Keratinocyte (primary cell): ENCODE data around the gene ARRB1. TPM values are rescaled to one million over a fixed set of nuclear protein-coding genes. Genes with fewer than 3 reads are reported as not detected.
"Not testable (repeated sequence)": the region's sequence is repeated elsewhere in the genome, so short reads cannot be mapped to it uniquely, and the experiment has no call there.

Experiments
- DNase-seq: peaks from one replicate; pipeline ENCODE4 v3.0.0-alpha.2; 2011; ENCODE audit warnings: low read depth, missing footprints, low spot score
- FAIRE-seq: peaks from 2 replicates; lab custom pipeline; 2011; peaks lifted over from hg19 to GRCh38; lab: Jason Lieb, UNC
- H2AFZ ChIP-seq: 2 replicates; pipeline ENCODE4 v1.6.0; 2012; ENCODE audit warnings: low read length, control low read depth, inconsistent platforms; ENCODE audit not compliant: control insufficient read depth
- H3K27ac ChIP-seq: 2 replicates; pipeline ENCODE4 v1.5.1; 2011; ENCODE audit warnings: low read length; ENCODE audit not compliant: control insufficient read depth, insufficient read depth
- H3K27me3 ChIP-seq: 3 replicates; pipeline ENCODE4 v1.6.0; 2011; ENCODE audit warnings: low read length; ENCODE audit not compliant: control insufficient read depth, insufficient read depth; ENCODE audit errors: extremely low read depth
- H3K36me3 ChIP-seq, 2 experiments: 2 replicates in 1 of 2; 3 replicates in 1 of 2; pipeline ENCODE4 v1.5.1; 2011; ENCODE audit warnings: low read length in 2 of 2, mild to moderate bottlenecking in 1 of 2; ENCODE audit not compliant: control insufficient read depth in 2 of 2, insufficient read depth in 2 of 2; ENCODE audit errors: extremely low read depth in 1 of 2
- H3K4me1 ChIP-seq: 3 replicates; pipeline ENCODE4 v1.5.1; 2011; ENCODE audit warnings: low read length; ENCODE audit not compliant: control insufficient read depth, insufficient read depth; ENCODE audit errors: extremely low read depth
- H3K4me2 ChIP-seq: 3 replicates; pipeline ENCODE4 v1.6.0; 2011; ENCODE audit warnings: low read depth, low read length; ENCODE audit not compliant: control insufficient read depth, insufficient read depth; ENCODE audit errors: extremely low read depth
- H3K4me3 ChIP-seq, 3 experiments: fragments of 200-600 bp in 1 of 3; sonication (generic) in 1 of 3; 2 replicates in 2 of 3; 3 replicates in 1 of 3; pipeline ENCODE4 v1.5.1; 2011 to 2016; ENCODE audit warnings: low read length in 3 of 3, mild to moderate bottlenecking in 3 of 3, control low read depth in 2 of 3, inconsistent platforms in 1 of 3, low read depth in 1 of 3, mixed read lengths in 1 of 3, mixed run types in 1 of 3, moderate library complexity in 1 of 3; ENCODE audit not compliant: control insufficient read depth in 2 of 3, insufficient read depth in 2 of 3; ENCODE audit errors: extremely low read depth in 1 of 3
- H3K79me2 ChIP-seq: 2 replicates; pipeline ENCODE4 v1.6.0; 2012; ENCODE audit warnings: low read length; ENCODE audit not compliant: control insufficient read depth, insufficient read depth
- H3K9ac ChIP-seq: 3 replicates; pipeline ENCODE4 v1.6.0; 2011; ENCODE audit warnings: low read length; ENCODE audit not compliant: control insufficient read depth, insufficient read depth; ENCODE audit errors: extremely low read depth
- H3K9me1 ChIP-seq: 3 replicates; pipeline ENCODE4 v1.6.0; 2011; ENCODE audit warnings: low read length; ENCODE audit not compliant: control insufficient read depth, insufficient read depth; ENCODE audit errors: extremely low read depth
- H3K9me3 ChIP-seq: 2 replicates; pipeline ENCODE4 v1.5.1; 2012; ENCODE audit warnings: low read depth, low read length; ENCODE audit not compliant: control insufficient read depth
- H4K20me1 ChIP-seq: 3 replicates; pipeline ENCODE4 v1.6.0; 2011; ENCODE audit warnings: low read length; ENCODE audit not compliant: control insufficient read depth, insufficient read depth; ENCODE audit errors: extremely low read depth
- CTCF ChIP-seq, 3 experiments: IDR thresholded peaks in 1 of 3; conservative IDR thresholded peaks in 1 of 3; optimal IDR thresholded peaks in 1 of 3; 2 replicates in 2 of 3; 3 replicates in 1 of 3; pipeline versions ENCODE3 to v1.5.1; 2011; ENCODE audit warnings: low read length in 3 of 3, mild to moderate bottlenecking in 3 of 3, moderate library complexity in 2 of 3, control low read depth in 1 of 3, inconsistent platforms in 1 of 3; ENCODE audit not compliant: insufficient read depth in 2 of 3; ENCODE audit errors: extremely low read depth in 1 of 3
- EZH2 ChIP-seq: IDR thresholded peaks from one replicate; pipeline ENCODE4 v1.6.1; 2012; ENCODE audit warnings: inconsistent platforms, mild to moderate bottlenecking, low read length, moderate library complexity
- dilution Hi-C: fragments of 300-500 bp; cut with MboI; formaldehyde crosslinking; loops from one replicate; pipeline ENCODE4 v1.7.0; 2020; ENCODE audit warnings: low sequenced_read_pairs; ENCODE audit not compliant: extremely low pct_ligation_motif_present
- polyA plus RNA-seq, 5 experiments: library from polyadenylated mRNA; depleted of rRNA in 3 of 5; stranded (reverse) in 3 of 5; stranded (forward) in 1 of 5; unstranded in 1 of 5; fragments of >200 nt; gene quantifications; 1 replicate in 1 of 5; 2 replicates in 3 of 5; 3 replicates in 1 of 5; pipeline versions ENCODE4 v1.2.1 to v1.2.3, GENCODE V29; 2011 to 2012; ENCODE audit warnings: missing spikeins in 2 of 5, low read depth in 1 of 5, low replicate concordance in 1 of 5

ARRB1 gene
- polyA plus RNA-seq, 1 donor (not counting 4 experiments of a cell fraction or from before 2014, with no cell fraction given): 0.94 TPM

DNA sequence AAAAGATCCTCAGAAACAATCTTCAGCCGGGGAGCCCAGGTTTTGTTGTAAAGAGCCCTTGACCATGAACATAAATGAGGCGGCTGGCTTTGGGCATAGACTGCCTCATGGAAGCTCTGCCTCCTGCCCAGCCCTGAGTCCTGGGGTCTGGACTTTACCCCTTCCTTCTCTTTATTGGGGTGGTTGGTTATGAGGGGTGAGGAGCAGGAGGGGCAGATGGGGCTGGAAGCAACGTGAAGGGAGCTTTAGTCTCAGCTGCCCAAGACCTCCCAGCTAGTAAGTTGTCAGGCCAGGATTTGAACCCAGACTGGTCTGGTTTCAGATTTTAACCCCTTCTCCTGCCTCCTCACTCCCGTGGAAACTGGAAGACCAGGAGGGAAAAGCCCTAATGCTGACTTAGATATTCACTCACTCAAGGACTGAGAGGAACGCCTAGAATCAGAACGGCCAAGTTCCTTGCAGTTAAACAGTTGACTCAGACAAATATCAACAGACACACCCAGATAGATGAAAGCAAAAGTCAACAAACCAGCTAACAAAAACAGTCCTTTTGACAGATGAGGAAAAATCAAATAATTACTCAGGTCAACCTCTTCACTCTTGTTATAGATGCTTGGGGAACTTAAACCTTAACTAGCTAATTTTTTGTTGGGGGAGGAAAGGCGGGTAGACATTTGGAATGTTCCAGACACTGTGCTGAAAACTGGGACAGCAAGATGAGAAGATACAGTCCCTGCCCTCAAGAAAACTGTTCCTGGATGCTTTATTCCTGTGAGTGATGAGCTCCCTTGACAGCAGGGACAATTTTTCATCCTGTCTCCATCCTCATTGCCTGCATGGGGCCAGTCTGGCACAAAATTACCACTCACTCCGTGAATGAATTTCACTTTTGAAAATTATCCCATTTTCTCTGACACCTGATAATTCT is 20.8 kb upstream of the ARRB1 start:
- H3K36me3 ChIP-seq: no peaks in the 10 kb centered on the region
- no peak overlapping the region for H3K27ac ChIP-seq
- H2AFZ ChIP-seq: no peak overlapping the region
- DNase-seq (no peak), FAIRE-seq (no peak)
- H3K79me2 ChIP-seq: no peaks in the 10 kb centered on the region
- H3K4me1 ChIP-seq: no peaks in the 10 kb centered on the region
- no peaks in the 10 kb centered on the region for H3K9me1 ChIP-seq
- TF ChIP-seq EZH2 (no peak), CTCF (optimal IDR thresholded peaks at IDR 0.05 in 1 of 3, IDR thresholded peaks at IDR 0.05 in 1 of 3, conservative IDR thresholded peaks at IDR 0.05 in 1 of 3; ENCODE audit: extremely low read depth in 1 of 3, insufficient read depth in 2 of 3, low read length in 3 of 3) (no peak)
- H4K20me1 ChIP-seq: no peaks in the 10 kb centered on the region
- no peaks in the 10 kb centered on the region for H3K9me3 ChIP-seq
- dilution Hi-C loops: no loop called here
- no peak overlapping the region for H3K9ac ChIP-seq
- H3K27me3 ChIP-seq: peaks cover 4% of the 10 kb centered on the region
- H3K4me3 ChIP-seq: no peak overlapping the region
- no peak overlapping the region for H3K4me2 ChIP-seq

DNA sequence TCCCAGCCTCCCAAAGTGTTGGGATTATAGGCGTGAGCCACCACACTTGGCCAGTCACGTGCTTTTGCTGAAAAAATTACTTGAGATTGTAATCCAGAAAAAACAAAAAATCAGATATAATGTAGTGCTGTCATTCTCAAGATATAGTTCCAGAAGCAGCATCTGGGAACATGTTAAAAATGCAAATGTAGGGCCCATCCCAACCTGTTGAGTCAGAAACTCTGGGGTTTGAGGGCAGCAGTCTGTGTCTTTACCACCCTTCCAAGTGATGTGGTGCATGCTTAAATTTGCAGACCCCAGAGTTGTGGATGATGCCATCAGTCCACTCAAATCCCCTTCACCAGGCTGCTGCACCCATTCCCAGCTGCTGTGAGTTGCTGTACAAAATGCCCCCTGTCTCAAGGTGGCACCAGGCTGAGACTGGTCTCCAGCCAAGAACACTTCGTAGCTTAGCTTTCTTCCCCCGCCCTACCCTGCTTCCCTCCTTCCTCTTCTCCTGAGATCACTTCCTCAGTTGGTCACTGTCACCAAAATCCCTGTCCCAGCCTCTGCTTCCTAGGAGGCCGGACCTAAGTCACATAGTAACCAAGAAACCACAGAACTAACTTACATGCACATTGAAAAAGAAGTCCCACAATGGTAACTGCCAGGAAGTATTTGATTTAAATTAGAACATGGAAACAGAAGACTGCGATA is 18.2 kb upstream of the ARRB1 start:
- TF ChIP-seq EZH2 (no peak), CTCF (optimal IDR thresholded peaks at IDR 0.05 in 1 of 3, IDR thresholded peaks at IDR 0.05 in 1 of 3, conservative IDR thresholded peaks at IDR 0.05 in 1 of 3; ENCODE audit: extremely low read depth in 1 of 3, insufficient read depth in 2 of 3, low read length in 3 of 3) (no peak)
- H3K79me2 ChIP-seq: no peaks in the 10 kb centered on the region
- FAIRE-seq (no peak), DNase-seq (no peak)
- dilution Hi-C loops: no loop called here
- peaks cover 4% of the 10 kb centered on the region for H3K27me3 ChIP-seq
- H4K20me1 ChIP-seq: no peaks in the 10 kb centered on the region
- H3K4me1 ChIP-seq: no peaks in the 10 kb centered on the region
- no peak overlapping the region for H3K4me2 ChIP-seq
- no peak overlapping the region for H3K27ac ChIP-seq
- no peaks in the 10 kb centered on the region for H3K36me3 ChIP-seq
- H3K9ac ChIP-seq: no peak overlapping the region
- no peak overlapping the region for H3K4me3 ChIP-seq
- H3K9me3 ChIP-seq: no peaks in the 10 kb centered on the region
- no peak overlapping the region for H2AFZ ChIP-seq
- no peaks in the 10 kb centered on the region for H3K9me1 ChIP-seq

DNA sequence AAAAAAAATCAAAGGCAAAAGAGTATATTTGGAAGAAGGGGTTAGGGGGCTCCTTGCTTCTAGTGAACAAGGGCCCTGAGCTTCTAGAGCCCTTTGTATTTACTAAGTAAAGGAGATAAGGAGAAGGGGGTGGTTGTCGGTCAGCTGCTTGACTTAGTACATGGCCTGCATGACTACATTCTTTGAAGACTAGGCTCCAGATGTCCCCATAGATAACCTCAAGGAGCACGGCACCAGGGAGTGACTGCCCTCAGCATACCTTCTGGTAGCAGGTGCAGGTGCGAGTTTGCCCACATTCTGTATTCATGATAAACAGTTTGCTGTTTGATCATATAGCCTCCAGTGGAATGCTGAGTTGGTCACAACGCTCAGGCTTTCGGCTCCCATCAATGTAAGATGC is 15.4 kb upstream of the ARRB1 start:
- H3K27me3 ChIP-seq, H3K79me2 ChIP-seq, H3K9ac ChIP-seq, FAIRE-seq, H3K4me2 ChIP-seq, H3K4me1 ChIP-seq, H2AFZ ChIP-seq, H3K27ac ChIP-seq, H3K36me3 ChIP-seq, H3K4me3 ChIP-seq, H3K9me3 ChIP-seq, dilution Hi-C loops, H3K9me1 ChIP-seq, H4K20me1 ChIP-seq, DNase-seq: not testable (repeated sequence)
